ENCODE measurements around the gene RRAD.

DNA sequence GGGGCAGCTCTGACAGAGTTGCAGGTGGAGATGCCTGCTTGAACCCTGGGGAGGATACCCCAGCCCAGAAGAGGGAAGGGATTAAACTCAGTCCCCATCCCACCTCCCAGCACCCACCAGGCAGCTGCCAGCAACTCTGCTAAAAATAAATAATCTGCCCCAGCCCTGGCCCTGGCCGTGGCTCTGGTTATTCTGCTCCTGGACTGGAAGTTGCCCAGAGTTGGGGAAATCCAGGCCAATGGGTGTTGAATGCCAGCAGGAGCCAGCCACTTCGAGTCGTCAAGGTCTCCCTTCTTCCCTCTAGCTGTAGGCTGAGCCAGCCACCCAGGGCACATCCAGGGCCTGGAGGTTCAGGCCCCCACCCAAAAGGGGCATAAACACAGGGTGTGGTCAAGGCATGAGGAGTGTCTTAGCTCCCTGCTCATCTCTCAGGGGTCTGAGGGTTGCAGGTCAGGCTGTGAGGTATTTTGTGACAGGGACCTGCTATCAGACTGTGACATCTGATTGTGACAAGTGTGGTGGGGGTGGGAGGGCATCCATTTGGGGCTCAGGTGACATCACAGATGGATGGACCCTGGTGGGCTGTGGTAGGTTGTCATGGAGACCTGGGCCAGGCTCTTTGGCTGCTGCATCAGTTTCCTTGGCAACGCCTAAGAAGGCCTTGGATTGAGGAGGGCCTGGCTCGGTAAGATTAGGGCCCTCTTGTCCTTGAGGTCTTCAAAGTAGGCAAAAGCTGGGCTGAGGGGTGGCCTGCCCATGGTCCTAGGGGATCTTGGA is 1.0 kb upstream of the RRAD start:
- TF ChIP-seq, protein P1, sequence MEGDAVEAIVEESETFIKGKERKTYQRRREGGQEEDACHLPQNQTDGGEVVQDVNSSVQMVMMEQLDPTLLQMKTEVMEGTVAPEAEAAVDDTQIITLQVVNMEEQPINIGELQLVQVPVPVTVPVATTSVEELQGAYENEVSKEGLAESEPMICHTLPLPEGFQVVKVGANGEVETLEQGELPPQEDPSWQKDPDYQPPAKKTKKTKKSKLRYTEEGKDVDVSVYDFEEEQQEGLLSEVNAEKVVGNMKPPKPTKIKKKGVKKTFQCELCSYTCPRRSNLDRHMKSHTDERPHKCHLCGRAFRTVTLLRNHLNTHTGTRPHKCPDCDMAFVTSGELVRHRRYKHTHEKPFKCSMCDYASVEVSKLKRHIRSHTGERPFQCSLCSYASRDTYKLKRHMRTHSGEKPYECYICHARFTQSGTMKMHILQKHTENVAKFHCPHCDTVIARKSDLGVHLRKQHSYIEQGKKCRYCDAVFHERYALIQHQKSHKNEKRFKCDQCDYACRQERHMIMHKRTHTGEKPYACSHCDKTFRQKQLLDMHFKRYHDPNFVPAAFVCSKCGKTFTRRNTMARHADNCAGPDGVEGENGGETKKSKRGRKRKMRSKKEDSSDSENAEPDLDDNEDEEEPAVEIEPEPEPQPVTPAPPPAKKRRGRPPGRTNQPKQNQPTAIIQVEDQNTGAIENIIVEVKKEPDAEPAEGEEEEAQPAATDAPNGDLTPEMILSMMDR (IDR thresholded peaks at IDR 0.05): peak in 2 of 12 donors; percentile 4 to 10
- no peak for TF ChIP-seq POLR2A (IDR thresholded peaks at IDR 0.05)

All from heart left ventricle (tissue), 13 donors.